Loucy (cell line): ENCODE data around the gene ENDOG.
A peak's percentile ranks its signal among the peaks of the same experiment; 100 is the strongest.

ENCODE experiments used
- H2AFZ ChIP-seq: fragments of 200-600 bp; sonication (generic); 2 replicates; pipeline ENCODE4 v1.6.0; 2016; ENCODE audit warnings: antibody characterized with exemption, mild to moderate bottlenecking, low read length, moderate library complexity
- H3F3A ChIP-seq: fragments of 200-600 bp; 2 replicates; pipeline ENCODE4 v1.6.0; 2016; ENCODE audit warnings: antibody characterized with exemption, low read depth, mild to moderate bottlenecking
- H3K27me3 ChIP-seq: fragments of 200-600 bp; sonication (generic); 2 replicates; pipeline ENCODE4 v1.6.1; 2014; ENCODE audit warnings: low read length, mild to moderate bottlenecking; ENCODE audit not compliant: insufficient read depth, poor library complexity, severe bottlenecking
- H3K36me3 ChIP-seq: fragments of 200-600 bp; sonication (generic); 2 replicates; pipeline ENCODE4 v1.6.1; 2016; ENCODE audit warnings: low read length; ENCODE audit not compliant: insufficient read depth
- H3K4me1 ChIP-seq: fragments of 200-600 bp; sonication (generic); 2 replicates; pipeline ENCODE4 v1.5.1; 2014; ENCODE audit warnings: low read length, mild to moderate bottlenecking; ENCODE audit not compliant: insufficient read depth, poor library complexity, severe bottlenecking
- H3K4me2 ChIP-seq: fragments of 200-600 bp; sonication (generic); 2 replicates; pipeline ENCODE4 v1.6.0; 2014; ENCODE audit warnings: antibody characterized with exemption, low read length, low read depth, mild to moderate bottlenecking; ENCODE audit not compliant: poor library complexity, severe bottlenecking
- H3K4me3 ChIP-seq: fragments of 200-600 bp; sonication (generic); 2 replicates; pipeline ENCODE4 v1.5.1; 2014; ENCODE audit warnings: low read length, mild to moderate bottlenecking, mixed read lengths; ENCODE audit not compliant: poor library complexity, severe bottlenecking
- H3K79me2 ChIP-seq: fragments of 200-600 bp; sonication (generic); 2 replicates; pipeline ENCODE4 v1.6.1; 2014; ENCODE audit warnings: low read length; ENCODE audit not compliant: insufficient read depth
- H3K9ac ChIP-seq: fragments of 200-600 bp; sonication (generic); 2 replicates; pipeline ENCODE4 v1.6.0; 2014; ENCODE audit warnings: mild to moderate bottlenecking, low read depth, low read length, moderate library complexity; ENCODE audit not compliant: poor library complexity, severe bottlenecking
- H3K9me2 ChIP-seq: fragments of 200-600 bp; sonication (generic); replicated peaks from 2 replicates; pipeline ENCODE4 v1.6.1; 2016; ENCODE audit warnings: low read depth, low read length, mixed read lengths
- H3K9me3 ChIP-seq: fragments of 200-600 bp; sonication (generic); 2 replicates; pipeline ENCODE4 v1.6.1; 2014; ENCODE audit warnings: mild to moderate bottlenecking, antibody characterized with exemption, low read length, low read depth; ENCODE audit not compliant: insufficient read depth
- H4K20me1 ChIP-seq: fragments of 200-600 bp; sonication (generic); 2 replicates; pipeline ENCODE4 v1.6.0; 2014; ENCODE audit warnings: antibody characterized with exemption, low read length, mild to moderate bottlenecking; ENCODE audit not compliant: insufficient read depth, poor library complexity, severe bottlenecking
- CTCF ChIP-seq: fragments of 200-600 bp; sonication (generic); conservative IDR thresholded peaks from 2 replicates; pipeline ENCODE4 v1.5.1; 2014; ENCODE audit warnings: mild to moderate bottlenecking, antibody characterized with exemption, low read length
- EZH2phosphoT487 ChIP-seq: fragments of 200-600 bp; IDR thresholded peaks from 2 replicates; pipeline ENCODE4 v1.6.1; 2018; ENCODE audit warnings: antibody characterized with exemption, mild to moderate bottlenecking, moderate library complexity, borderline replicate concordance

Gene ENDOG

DNA sequence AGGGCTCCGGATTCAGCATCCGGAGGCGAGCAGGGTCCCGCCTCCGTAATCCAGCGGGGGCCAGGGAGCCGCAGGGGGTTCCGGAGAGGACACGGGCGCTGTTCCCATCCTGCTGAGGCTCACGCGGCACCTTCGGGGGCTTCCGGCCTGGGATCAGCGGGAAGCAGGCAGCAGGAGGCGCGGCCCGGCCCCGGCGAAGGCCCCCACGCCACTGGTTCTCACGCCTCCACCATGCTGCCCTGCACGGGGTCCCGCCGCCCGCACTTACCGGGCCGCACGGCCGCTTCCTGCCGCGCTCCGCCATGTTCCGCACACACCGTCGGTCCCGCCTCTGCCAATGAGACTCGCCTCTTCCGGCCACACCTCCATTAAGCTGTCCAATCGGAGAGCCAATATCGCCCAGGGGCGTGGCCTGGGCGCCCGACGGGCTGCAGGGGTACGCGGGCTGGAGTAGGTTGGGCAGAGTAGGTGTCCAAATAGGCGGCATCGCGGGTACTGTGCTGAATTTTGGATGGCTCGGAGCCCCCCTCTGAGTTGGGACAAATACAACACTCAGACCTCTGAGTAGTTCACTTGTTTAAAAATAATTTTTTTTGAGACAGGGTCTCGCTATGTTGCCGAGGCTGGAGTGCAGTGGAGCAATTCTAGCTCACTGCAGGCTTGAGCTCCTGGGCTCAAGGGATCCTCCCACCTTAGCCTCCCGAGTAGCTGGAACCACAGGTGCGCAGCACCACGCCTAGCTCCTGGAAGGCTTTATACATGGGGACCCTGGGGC lies 11.4 kb downstream of the ENDOG start, which contains the start of gene SPOUT1:
Gene SPOUT1, minus strand, starts transcription at position 318 of the 775 bp plus-strand sequence. Its CDS starts 14 bp downstream, at position 304.
- no peak for TF ChIP-seq EZH2phosphoT487
- TF ChIP-seq CTCF = no peak
- no peaks in the 10 kb centered on the region for H3K9me2 ChIP-seq
- no peaks in the 10 kb centered on the region for H4K20me1 ChIP-seq
- H3K4me3 ChIP-seq = peak within 1 kb of the TSS; percentile 93
- peak within 1 kb of the TSS; percentile 90 for H2AFZ ChIP-seq
- H3K9me3 ChIP-seq = no peaks in the 10 kb centered on the region
- peaks cover 7% of the 10 kb centered on the region; the same call in 1 of the 2 replicates for H3K36me3 ChIP-seq
- H3K4me2 ChIP-seq = peak within 1 kb of the TSS; percentile 90
- H3K4me1 ChIP-seq = no peaks in the 10 kb centered on the region
- peak within 1 kb of the TSS; percentile 88 for H3K9ac ChIP-seq
- peaks cover 12% of the 10 kb centered on the region for H3K79me2 ChIP-seq
- no peaks in the 10 kb centered on the region for H3F3A ChIP-seq
- no peaks in the 10 kb centered on the region for H3K27me3 ChIP-seq

DNA sequence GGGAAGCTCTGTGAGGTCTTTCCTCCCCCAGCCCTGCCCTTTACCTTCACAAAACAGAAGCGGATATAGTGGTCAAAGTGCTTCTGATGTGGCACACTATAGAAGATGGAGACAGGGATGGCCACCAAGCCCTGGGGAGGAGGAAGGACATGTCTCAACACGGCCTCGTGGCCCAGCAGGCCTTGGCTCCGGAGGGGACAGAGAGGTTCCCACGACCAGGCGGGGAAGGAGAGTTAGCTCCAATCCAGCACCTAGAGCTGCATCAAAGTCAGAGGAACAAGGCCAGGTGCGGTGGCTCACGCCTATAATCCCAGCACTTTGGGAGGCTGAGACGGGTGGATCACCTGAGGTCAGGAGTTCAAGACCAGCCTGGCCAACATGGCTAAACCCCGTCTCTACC lies 15.4 kb downstream of the ENDOG start:
- H3F3A ChIP-seq = no peaks in the 10 kb centered on the region
- no peaks in the 10 kb centered on the region for H3K36me3 ChIP-seq
- no peaks in the 10 kb centered on the region for H4K20me1 ChIP-seq
- H3K9me2 ChIP-seq = no peaks in the 10 kb centered on the region
- H3K27me3 ChIP-seq = no peaks in the 10 kb centered on the region
- H2AFZ ChIP-seq = no peak overlapping the region
- H3K9me3 ChIP-seq = no peaks in the 10 kb centered on the region
- H3K4me1 ChIP-seq = no peaks in the 10 kb centered on the region
- H3K4me2 ChIP-seq = no peak overlapping the region
- no peak overlapping the region for H3K9ac ChIP-seq
- H3K79me2 ChIP-seq = peaks cover 7% of the 10 kb centered on the region
- TF ChIP-seq EZH2phosphoT487 = no peak
- TF ChIP-seq CTCF = no peak
- H3K4me3 ChIP-seq = no peak overlapping the region

- H3K9me2 ChIP-seq = no peaks in the 10 kb centered on the region
- TF ChIP-seq EZH2phosphoT487 (no peak), CTCF (no peak)
- H3K4me1 ChIP-seq = no peaks in the 10 kb centered on the region
- H4K20me1 ChIP-seq = no peaks in the 10 kb centered on the region
- H3K9me3 ChIP-seq = no peaks in the 10 kb centered on the region
- H3K79me2 ChIP-seq = no peaks in the 10 kb centered on the region
- H3K4me2 ChIP-seq = no peak overlapping the region
- H3K4me3 ChIP-seq = no peak overlapping the region
- H3F3A ChIP-seq = no peaks in the 10 kb centered on the region
- no peaks in the 10 kb centered on the region for H3K36me3 ChIP-seq
- H2AFZ ChIP-seq = no peak overlapping the region
- H3K9ac ChIP-seq = no peak overlapping the region
- H3K27me3 ChIP-seq = no peaks in the 10 kb centered on the region
Observed at GRCh38 chr9:128835246-128836210, 17.2 kb downstream of the ENDOG start.
